Hepatocyte (in vitro differentiated cells): ENCODE data around the gene DSG4.

Source experiments
- CTCF ChIP-seq: fragments of 200-600 bp; sonication (generic); IDR thresholded peaks from 2 replicates; pipeline ENCODE4 v1.5.1; 2016; ENCODE audit warnings: antibody characterized with exemption, mild to moderate bottlenecking; ENCODE audit not compliant: poor library complexity
- EZH2 ChIP-seq: fragments of 200-600 bp; sonication (generic); IDR thresholded peaks from 2 replicates; pipeline ENCODE4 v1.6.1; 2016; ENCODE audit warnings: antibody characterized with exemption, mild to moderate bottlenecking, borderline replicate concordance

GRCh38 chr18:31430554-31430953 lies 54.0 kb downstream of the DSG4 start:
- TF ChIP-seq CTCF (no peak), EZH2 (no peak)
